DOHH2 (cell line): ENCODE measurements around the gene UNC45A.

Experiments
- H3F3A ChIP-seq: fragments of 200-600 bp; sonication (generic), shearing (Covaris generic); 2 replicates; pipeline ENCODE4 v1.6.0; 2016; ENCODE audit warnings: antibody characterized with exemption, mild to moderate bottlenecking; ENCODE audit not compliant: control insufficient read depth, insufficient read depth
- H3K27ac ChIP-seq: fragments of 200-600 bp; sonication (generic); 2 replicates; pipeline ENCODE4 v1.5.1; 2014; ENCODE audit warnings: low read depth, mild to moderate bottlenecking, low read length, moderate library complexity
- H3K27me3 ChIP-seq: fragments of 200-600 bp; sonication (generic); 2 replicates; pipeline ENCODE4 v1.6.1; 2014; ENCODE audit warnings: mild to moderate bottlenecking, low read length, mixed read lengths; ENCODE audit not compliant: control insufficient read depth
- H3K36me3 ChIP-seq: fragments of 200-600 bp; sonication (generic); 2 replicates; pipeline ENCODE4 v1.6.1; 2014; ENCODE audit warnings: mild to moderate bottlenecking, low read length, moderate library complexity, mixed read lengths; ENCODE audit not compliant: control insufficient read depth
- H3K4me1 ChIP-seq: fragments of 200-600 bp; sonication (generic); 2 replicates; pipeline ENCODE4 v1.6.1; 2014; ENCODE audit warnings: mild to moderate bottlenecking, low read length, mixed read lengths; ENCODE audit not compliant: control insufficient read depth
- H3K4me2 ChIP-seq: fragments of 200-600 bp; sonication (generic); 2 replicates; pipeline ENCODE4 v1.6.0; 2014; ENCODE audit warnings: mild to moderate bottlenecking, low read length, moderate library complexity
- H3K4me3 ChIP-seq: fragments of 200-600 bp; sonication (generic); 2 replicates; pipeline ENCODE4 v1.5.1; 2014; ENCODE audit warnings: mild to moderate bottlenecking, low read length, mixed read lengths
- H3K79me2 ChIP-seq: fragments of 200-600 bp; sonication (generic); 2 replicates; pipeline ENCODE4 v1.6.1; 2014; ENCODE audit warnings: mild to moderate bottlenecking, low read length, mixed read lengths; ENCODE audit not compliant: control insufficient read depth
- H3K9me2 ChIP-seq: fragments of 200-600 bp; sonication (generic); replicated peaks from 2 replicates; pipeline ENCODE4 v1.6.1; 2014; ENCODE audit warnings: mild to moderate bottlenecking, low read length, mixed read lengths; ENCODE audit not compliant: control insufficient read depth
- H3K9me3 ChIP-seq: fragments of 200-600 bp; sonication (generic); 2 replicates; pipeline ENCODE4 v1.6.1; 2014; ENCODE audit warnings: antibody characterized with exemption, low read length, mixed read lengths; ENCODE audit not compliant: control insufficient read depth, insufficient read depth
- H4K20me1 ChIP-seq: fragments of 200-600 bp; sonication (generic); 2 replicates; pipeline ENCODE4 v1.6.0; 2014; ENCODE audit warnings: low read depth, mild to moderate bottlenecking, antibody characterized with exemption, low read length, moderate library complexity; ENCODE audit not compliant: control insufficient read depth, insufficient read depth
- CTCF ChIP-seq: fragments of 200-600 bp; sonication (generic); IDR thresholded peaks from one replicate; pipeline ENCODE4 v1.5.1; 2014; ENCODE audit warnings: antibody characterized with exemption, mild to moderate bottlenecking, low read depth, low read length; ENCODE audit not compliant: poor library complexity, severe bottlenecking
- EZH2phosphoT487 ChIP-seq: fragments of 200-600 bp; sonication (generic); IDR thresholded peaks from 2 replicates; pipeline ENCODE4 v1.6.1; 2017; ENCODE audit warnings: borderline replicate concordance, mild to moderate bottlenecking, antibody characterized with exemption, low read length, moderate library complexity, mixed read lengths

The UNC45A gene

GRCh38 chr15:90911906-90912769 lies 22.9 kb upstream of the UNC45A start:
- H3K4me2 ChIP-seq, result no peak overlapping the region
- H4K20me1 ChIP-seq, result no peaks in the 10 kb centered on the region
- no peaks in the 10 kb centered on the region for H3K27me3 ChIP-seq
- H3K4me1 ChIP-seq, result peaks cover 12% of the 10 kb centered on the region
- no peaks in the 10 kb centered on the region for H3F3A ChIP-seq
- H3K9me3 ChIP-seq, result no peaks in the 10 kb centered on the region
- TF ChIP-seq EZH2phosphoT487, result no peak
- no peak for TF ChIP-seq CTCF
- H3K27ac ChIP-seq, result no peak overlapping the region
- H3K4me3 ChIP-seq, result no peak overlapping the region
- H3K36me3 ChIP-seq, result peaks cover 93% of the 10 kb centered on the region
- H3K79me2 ChIP-seq, result no peaks in the 10 kb centered on the region
- no peaks in the 10 kb centered on the region for H3K9me2 ChIP-seq

GRCh38 chr15:90912770-90913075 lies 22.4 kb upstream of the UNC45A start:
- H3K4me1 ChIP-seq, result peaks cover 12% of the 10 kb centered on the region
- TF ChIP-seq CTCF (no peak), EZH2phosphoT487 (no peak)
- H3K79me2 ChIP-seq, result no peaks in the 10 kb centered on the region
- no peak overlapping the region for H3K27ac ChIP-seq
- H3K4me2 ChIP-seq, result no peak overlapping the region
- no peaks in the 10 kb centered on the region for H3K9me2 ChIP-seq
- no peak overlapping the region for H3K4me3 ChIP-seq
- H3K27me3 ChIP-seq, result no peaks in the 10 kb centered on the region
- H3K36me3 ChIP-seq, result peaks cover 93% of the 10 kb centered on the region
- H3F3A ChIP-seq, result no peaks in the 10 kb centered on the region
- no peaks in the 10 kb centered on the region for H4K20me1 ChIP-seq
- H3K9me3 ChIP-seq, result no peaks in the 10 kb centered on the region

- Histone ChIP-seq H4K20me1 (no peaks in the 10 kb centered on the region), H3K9me3 (no peaks in the 10 kb centered on the region), H3F3A (no peaks in the 10 kb centered on the region), H3K27me3 (no peaks in the 10 kb centered on the region), H3K4me2 (no peak overlapping the region), H3K4me1 (peaks cover 12% of the 10 kb centered on the region), H3K9me2 (no peaks in the 10 kb centered on the region), H3K79me2 (no peaks in the 10 kb centered on the region), H3K27ac (no peak overlapping the region), H3K36me3 (peaks cover 95% of the 10 kb centered on the region), H3K4me3 (no peak overlapping the region)
- TF ChIP-seq CTCF (no peak), EZH2phosphoT487 (no peak)
Observed at GRCh38 chr15:90913398-90913944, 21.6 kb upstream of the UNC45A start.
